Epidermal melanocyte (primary cell): Measurements from ENCODE around the gene NBAS.

Experiments
- DNase-seq: peaks from one replicate; pipeline ENCODE4 v3.0.0; 2011; ENCODE audit warnings: low spot score; ENCODE audit not compliant: insufficient read length

The NBAS gene

GRCh38 chr2:15560988-15561573 is at the start of gene NBAS:
Gene NBAS, minus strand, starts transcription at chr2:15561334. Its CDS starts 30 bp downstream, at chr2:15561304.
- peak; percentile 78 for DNase-seq

DNA sequence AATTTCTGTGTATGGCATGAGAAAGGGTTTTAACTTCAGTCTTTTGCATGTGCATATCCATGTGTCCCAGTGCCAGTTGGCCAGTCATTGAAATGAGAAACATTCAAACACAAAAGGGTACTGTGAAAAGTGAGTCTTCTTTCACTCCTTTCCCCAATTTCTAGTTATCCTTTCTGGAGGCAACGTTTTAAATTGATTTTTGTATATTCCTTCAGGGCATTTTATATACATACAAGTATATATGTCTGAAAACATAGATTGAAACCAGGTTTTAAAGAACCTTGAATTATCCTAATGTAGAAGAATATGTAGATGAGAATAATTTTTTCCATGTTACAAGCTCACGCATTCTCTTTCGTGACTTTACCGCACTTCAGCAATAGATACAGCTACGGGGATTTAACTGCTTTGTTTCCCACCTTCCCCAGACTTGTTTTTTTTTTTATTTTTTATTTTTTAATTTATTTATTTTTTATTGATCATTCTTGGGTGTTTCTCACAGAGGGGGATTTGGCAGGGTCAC is 49.4 kb upstream of the NBAS start:
- no peak for DNase-seq

GRCh38 chr2:15609341-15610042 is 48.4 kb upstream of the NBAS start:
- no peak for DNase-seq

DNA sequence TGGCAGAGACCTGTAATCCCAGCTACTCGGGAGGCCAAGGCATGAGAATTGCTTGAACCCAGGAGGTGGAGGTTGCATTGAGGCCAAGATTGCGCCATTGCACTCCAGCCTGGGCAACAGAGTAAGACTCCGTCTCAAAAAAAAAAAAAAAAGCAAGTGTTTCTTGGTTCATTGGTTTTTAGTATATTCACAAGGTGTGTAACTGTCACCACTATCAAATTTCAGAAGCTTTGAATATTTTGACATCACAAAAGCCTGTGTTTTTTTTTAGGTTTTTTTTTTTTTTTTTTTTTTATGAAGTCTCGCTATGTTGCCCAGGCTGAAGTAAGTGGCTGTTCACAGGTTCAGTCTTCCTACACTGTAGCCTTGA is 47.2 kb upstream of the NBAS start:
- DNase-seq, result no peak

GRCh38 chr2:15607709-15608391 is 46.7 kb upstream of the NBAS start:
- DNase-seq, result no peak

DNA sequence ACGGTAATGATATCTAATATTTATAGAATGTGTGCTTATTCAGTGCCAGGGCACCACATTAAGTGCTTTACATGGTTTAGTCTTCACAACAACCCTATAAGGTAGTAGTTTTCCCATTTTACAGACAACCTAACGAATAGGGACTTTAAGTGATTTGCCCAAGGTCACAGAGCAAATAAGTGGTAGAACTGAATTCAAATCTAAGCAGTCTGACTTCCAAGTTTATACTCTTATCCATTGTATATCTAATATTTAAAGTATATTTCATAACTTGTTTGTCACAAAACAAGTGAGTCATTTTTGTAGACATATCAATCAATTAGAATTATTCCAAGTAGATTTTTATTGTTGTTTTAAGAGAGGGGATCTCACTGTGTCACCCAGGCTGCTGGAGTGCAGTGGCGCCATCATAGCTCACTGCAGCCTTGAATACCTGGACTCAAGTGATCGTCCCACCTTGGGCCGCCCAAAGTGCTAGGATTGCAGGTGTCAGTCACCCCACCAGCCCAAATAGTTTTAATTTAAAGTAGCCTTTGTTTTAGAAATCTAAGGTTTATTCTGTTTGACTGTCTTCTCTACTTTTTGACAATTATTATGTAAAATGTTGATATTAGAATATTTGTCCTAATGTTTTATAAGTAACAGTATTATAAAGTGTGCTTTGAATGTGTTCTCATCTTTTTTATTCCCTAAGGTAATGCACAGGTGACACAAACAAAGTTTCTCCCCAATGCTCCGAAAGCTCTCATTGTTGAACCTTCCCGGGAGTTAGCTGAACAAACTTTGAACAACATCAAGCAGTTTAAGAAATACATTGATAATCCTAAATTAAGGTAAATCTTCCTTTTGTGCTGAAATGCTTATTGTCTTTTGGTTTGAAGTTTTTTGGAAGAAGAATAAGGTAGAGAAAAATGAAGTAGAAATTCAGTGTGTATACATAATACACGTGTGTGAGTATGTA is 45.6 kb upstream of the NBAS start:
- DNase-seq, result no peak

DNA sequence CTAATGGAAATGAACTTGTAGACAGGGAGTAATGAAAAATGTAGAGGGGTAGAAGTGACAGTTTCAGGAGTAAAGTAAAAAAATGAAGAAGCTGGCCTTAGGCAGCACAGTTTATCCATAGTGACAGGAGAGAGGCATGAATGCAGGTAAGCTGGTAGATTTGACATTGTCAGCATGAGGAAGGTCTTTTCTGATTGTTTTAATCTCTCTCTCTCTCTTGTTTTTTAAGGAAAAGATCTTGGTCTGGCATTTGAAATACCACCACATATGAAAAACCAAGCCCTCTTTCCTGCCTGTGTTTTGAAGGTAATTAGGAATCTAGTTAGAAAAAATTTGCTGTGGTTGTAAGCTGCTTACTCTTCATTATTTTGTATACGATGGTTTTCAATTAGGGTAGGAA is 44.6 kb upstream of the NBAS start:
- DNase-seq, result no peak

DNA sequence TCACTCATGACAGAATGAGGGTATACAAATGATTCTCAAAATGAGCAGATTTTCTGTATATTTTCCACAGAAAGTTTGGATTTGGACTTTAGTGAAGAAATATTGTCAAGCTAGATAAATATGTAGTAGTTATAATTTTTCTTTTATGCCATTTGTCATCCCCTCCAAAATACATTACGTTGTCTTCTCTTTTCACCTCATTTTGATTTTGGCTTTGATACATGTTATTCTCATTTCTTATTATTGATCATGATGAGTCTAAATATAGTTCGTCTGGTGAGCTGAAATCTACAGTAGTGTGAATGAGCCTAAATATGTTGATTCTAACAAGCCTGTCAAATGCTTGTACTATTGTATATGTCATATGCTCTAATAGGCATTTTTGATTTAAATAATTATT is 42.8 kb upstream of the NBAS start:
- no peak for DNase-seq

DNA sequence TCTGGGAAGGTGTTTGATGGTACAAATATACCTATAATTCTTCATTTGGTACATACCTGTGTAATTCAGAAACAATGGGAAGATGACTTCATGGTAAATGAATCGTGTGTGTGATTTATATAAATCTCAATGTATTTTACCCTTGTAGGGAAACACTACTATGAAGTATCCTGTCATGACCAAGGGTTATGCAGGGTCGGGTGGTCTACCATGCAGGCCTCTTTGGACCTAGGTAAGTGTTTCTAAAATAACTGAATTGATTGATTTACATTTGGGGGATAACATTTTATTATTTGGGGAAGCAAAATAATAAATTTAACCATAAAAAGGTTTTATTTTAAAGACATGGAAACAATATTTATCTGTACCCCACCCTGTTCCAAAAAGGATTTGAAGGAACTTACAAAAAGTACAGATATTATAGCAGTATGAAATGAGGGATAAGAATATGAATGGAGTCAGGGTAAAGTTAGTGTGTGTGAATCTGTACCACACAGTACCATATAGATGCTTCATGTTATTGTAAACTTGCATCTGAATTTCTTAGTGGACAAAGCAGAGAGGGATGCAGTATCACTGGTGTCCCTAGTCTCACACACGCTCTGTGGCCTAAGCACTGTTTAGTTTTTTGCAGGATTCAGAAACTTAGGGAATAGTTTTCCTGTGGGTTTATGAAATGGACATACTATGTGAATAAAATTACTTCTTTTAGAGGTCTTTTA is 42.1 kb upstream of the NBAS start:
- DNase-seq, result no peak

DNA sequence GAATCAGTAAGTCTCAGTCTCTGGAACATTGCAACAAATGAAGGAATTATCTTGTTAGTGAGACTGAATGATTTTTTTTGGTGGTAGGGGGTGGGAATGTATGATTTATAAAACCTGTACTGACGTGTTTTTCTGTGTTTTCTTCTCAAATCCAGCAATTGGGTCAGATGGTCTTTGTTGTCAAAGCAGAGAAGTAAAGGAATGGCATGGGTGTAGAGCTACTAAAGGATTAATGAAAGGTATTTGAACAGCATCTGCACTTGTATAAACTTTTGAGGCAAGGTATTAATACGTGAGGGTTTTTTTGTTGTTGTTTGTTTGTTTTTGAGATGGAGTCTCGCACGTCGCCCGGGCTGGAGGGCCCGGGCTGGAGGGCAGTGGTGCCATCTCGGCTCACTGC is 41.3 kb upstream of the NBAS start:
- DNase-seq, result no peak

DNA sequence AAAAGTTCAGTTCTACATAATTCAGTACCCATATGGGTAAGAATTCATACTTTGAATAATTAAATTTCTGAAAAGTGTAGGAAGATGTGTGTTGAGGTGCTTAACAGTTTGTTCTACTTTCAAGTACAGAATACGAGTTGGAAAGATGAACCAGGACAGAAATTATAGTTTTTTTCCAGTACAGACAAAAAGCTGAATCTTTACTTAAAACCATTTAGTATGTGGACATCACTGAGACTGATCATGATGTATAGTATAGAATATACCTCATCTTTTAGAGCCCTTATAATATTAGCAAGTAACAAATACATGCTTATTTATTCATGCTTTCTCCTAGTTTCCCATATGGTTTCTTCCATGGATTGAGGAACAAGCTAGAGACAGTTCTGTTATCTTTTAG is 40.5 kb upstream of the NBAS start:
- no peak for DNase-seq

DNA sequence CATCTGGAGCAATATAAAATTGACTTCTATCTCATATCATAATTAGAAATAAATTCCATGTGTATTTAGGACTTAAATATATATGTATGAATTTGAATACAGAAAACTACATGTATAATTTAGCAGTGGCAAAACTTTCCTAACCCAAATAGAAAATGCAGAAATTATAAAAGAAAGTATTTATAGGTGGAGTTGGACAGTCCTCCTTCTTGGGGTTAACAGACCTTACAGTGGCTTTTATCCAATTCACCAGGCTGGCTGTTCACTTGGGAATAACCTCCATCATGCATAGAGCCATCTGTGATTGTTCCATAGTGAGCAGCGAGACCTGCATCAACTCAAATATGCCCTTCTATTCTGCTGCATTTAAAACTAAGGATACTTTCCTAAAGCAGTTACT is 38.9 kb upstream of the NBAS start:
- DNase-seq, result no peak

- no peak for DNase-seq
These were observed 35.8 kb upstream of the NBAS start for GRCh38 chr2:15596968-15597367.

- no peak for DNase-seq
These were observed 35.2 kb upstream of the NBAS start for GRCh38 chr2:15596350-15596749.

- DNase-seq, result no peak
These were observed 34.8 kb upstream of the NBAS start for GRCh38 chr2:15595936-15596335.

- no peak for DNase-seq
These were observed 34.3 kb upstream of the NBAS start for GRCh38 chr2:15595342-15595905.

DNA sequence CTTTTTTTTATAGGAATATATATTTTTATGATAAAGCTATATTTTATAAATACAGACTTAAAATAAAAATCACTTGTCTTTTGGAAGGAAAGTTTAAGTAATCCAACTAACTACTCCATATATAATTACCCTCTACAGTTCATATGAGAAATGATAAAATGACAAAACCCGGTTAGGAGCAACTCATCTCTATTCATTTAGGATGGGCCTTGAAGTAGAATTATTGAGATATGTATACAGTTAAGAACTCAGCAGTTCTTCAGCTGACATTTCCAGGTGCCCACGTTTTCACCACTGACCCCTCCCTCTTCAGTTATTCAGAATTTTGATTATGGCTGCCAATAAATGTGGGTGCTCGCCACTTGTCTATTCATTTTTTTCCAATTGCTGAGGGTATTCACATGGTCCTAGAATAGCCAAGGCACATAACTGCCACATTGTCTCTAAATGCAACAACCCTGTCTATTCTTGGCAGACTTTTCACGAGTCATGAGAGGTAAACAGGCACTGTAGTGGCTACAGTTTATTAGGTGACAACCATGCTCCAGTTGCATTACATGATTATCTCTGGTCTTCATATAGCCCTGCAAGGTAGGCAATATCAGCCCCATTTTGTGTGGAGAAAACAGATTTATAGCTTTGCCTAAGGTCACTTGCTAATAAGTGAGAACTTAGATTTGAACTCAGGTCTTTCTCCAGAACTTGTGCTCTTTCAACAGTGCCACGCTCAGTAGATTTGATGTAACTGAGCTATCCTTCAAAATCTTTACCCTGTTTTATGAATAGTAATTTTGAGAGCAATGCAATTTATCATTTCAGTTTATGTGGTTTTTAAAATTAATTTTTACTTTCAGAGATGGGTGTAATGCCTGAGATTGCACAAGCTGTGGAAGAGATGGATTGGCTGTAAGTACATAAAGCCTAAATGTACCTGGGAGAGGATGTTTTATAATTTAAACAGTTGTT is 33.4 kb upstream of the NBAS start:
- no peak for DNase-seq

GRCh38 chr2:15593327-15593705 is 32.2 kb upstream of the NBAS start:
- no peak for DNase-seq

DNA sequence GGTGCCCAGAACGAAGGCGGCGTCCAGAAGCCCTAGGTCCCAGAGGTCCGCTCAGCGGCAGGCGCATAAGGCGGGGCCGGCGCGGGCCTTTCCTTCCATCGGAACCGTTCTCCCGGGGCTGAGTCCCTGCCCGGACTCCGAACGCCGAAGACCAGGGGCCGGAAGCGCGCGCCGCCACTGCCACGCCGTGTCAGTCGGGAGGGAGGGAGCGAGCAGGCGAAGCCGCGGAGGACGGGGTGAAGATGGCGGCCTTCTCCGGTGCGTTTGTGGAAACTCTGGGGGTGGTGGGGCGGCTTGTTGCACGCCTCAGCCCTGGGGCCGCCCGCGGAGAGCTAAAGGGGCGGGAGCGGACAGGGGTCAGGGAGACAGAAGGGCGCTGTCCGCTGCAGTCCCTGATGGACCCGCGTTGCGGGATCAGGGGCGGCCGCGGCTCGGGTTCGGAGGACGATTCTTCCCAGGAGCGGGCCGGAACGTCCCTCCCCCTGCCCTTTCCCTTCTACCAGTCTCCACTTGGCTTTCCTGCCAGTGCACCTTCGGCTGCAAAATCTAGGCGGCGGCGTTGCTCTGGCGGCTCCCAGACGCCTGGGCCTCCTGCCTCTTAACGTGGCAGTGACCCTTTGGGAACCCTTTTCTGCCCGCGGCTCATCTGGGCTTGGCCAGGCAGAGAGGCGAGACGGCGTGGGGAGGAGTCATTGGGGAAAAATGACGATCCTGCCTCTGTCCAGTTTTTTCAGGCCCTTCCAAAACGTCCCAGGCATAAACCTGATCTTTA is 30.7 kb upstream of the NBAS start, which contains the start of gene DDX1:
Gene DDX1, plus strand, starts transcription at position 177 of the 772 bp plus-strand sequence. Its CDS starts 66 bp downstream, at position 243.
- peak; percentile 52 for DNase-seq
